ENCODE measurements around the gene ECSCR. TPM values are rescaled to one million over a fixed set of nuclear protein-coding genes. Genes with fewer than 3 reads are reported as not detected.

Gene ECSCR
- total RNA-seq, 4 donors from 2014 or later = 4.2 to 16.6 (median 9.4) TPM

DNA sequence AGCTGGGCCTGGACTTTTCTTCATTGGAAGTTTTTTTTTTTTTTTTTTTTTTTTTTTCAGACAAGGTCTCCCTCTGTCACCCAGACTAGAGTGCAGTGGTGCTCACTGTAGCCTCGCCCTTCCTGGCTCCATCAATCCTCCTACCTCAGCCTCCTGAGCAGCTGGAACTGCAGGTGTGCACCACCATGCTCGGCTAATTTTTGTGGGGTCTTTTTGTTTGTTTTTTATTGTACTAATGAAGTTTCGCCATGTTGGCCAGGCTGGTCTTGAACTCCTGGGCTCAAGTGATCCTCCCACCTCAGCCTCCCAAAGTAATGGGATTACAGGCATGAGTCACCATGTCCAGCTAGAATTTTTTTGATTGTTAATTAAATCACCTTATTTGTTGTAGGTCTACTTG, 26.9 kb downstream of the ECSCR start:
- no peaks in the 10 kb centered on the region for H3K27me3 ChIP-seq
- peaks cover 15% of the 10 kb centered on the region for H3K4me1 ChIP-seq
- H3K4me3 ChIP-seq = no peak overlapping the region
- no peaks in the 10 kb centered on the region for H3K9me3 ChIP-seq
- TF ChIP-seq, protein P1, sequence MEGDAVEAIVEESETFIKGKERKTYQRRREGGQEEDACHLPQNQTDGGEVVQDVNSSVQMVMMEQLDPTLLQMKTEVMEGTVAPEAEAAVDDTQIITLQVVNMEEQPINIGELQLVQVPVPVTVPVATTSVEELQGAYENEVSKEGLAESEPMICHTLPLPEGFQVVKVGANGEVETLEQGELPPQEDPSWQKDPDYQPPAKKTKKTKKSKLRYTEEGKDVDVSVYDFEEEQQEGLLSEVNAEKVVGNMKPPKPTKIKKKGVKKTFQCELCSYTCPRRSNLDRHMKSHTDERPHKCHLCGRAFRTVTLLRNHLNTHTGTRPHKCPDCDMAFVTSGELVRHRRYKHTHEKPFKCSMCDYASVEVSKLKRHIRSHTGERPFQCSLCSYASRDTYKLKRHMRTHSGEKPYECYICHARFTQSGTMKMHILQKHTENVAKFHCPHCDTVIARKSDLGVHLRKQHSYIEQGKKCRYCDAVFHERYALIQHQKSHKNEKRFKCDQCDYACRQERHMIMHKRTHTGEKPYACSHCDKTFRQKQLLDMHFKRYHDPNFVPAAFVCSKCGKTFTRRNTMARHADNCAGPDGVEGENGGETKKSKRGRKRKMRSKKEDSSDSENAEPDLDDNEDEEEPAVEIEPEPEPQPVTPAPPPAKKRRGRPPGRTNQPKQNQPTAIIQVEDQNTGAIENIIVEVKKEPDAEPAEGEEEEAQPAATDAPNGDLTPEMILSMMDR (IDR thresholded peaks at IDR 0.05) = no peak
- TF ChIP-seq POLR2A (IDR thresholded peaks at IDR 0.05) (no peak), POLR2AphosphoS5 (IDR thresholded peaks at IDR 0.05) (no peak), EP300 (IDR thresholded peaks at IDR 0.05) (no peak)
- H3K36me3 ChIP-seq = peaks cover 3% of the 10 kb centered on the region
- no peak overlapping the region for H3K27ac ChIP-seq
- no peak for DNase-seq (ENCODE audit: low spot score in 2 of 2)
- WGBS = 95% methylated on average over 3 of the region's 3 CpGs

GRCh38 chr5:139431706-139432105, 30.8 kb downstream of the ECSCR start:
- no peaks in the 10 kb centered on the region for H3K9me3 ChIP-seq
- H3K27me3 ChIP-seq = no peaks in the 10 kb centered on the region
- no peak overlapping the region for H3K4me3 ChIP-seq
- no peak for DNase-seq (ENCODE audit: low spot score in 2 of 2)
- TF ChIP-seq EP300 (IDR thresholded peaks at IDR 0.05) (no peak), POLR2AphosphoS5 (IDR thresholded peaks at IDR 0.05) (no peak), POLR2A (IDR thresholded peaks at IDR 0.05) (no peak)
- TF ChIP-seq, protein P1 (IDR thresholded peaks at IDR 0.05) = no peak
- no peaks in the 10 kb centered on the region for H3K4me1 ChIP-seq
- WGBS = 90% methylated on average over 1 of the region's 1 CpG
- H3K27ac ChIP-seq = no peak overlapping the region
- H3K36me3 ChIP-seq = peaks cover 6% of the 10 kb centered on the region

DNA sequence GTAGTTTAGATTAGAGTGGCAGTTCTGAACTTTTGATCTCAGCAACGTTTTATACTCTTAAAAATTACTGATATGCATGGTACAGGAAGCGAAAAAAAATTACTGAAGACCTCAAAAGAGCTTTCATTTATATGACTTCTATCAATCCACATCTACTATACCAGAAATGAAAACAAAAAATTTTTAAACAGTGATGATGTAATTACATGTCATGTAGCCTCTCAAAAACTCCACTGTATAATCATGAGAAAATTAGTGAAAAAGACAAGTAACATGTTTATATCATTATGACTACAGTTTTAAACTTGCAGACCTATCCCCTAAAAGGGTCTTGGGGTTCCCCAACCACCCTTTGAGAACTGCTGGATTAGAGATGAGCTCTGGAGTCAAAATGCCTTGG, 32.5 kb downstream of the ECSCR start:
- H3K36me3 ChIP-seq = peaks cover 17% of the 10 kb centered on the region
- H3K9me3 ChIP-seq = no peaks in the 10 kb centered on the region
- H3K4me1 ChIP-seq = no peaks in the 10 kb centered on the region
- no peak for DNase-seq (ENCODE audit: low spot score in 2 of 2)
- H3K27me3 ChIP-seq = no peaks in the 10 kb centered on the region
- TF ChIP-seq EP300 (IDR thresholded peaks at IDR 0.05) (no peak), POLR2AphosphoS5 (IDR thresholded peaks at IDR 0.05) (no peak), POLR2A (IDR thresholded peaks at IDR 0.05) (no peak)
- TF ChIP-seq, protein P1 (IDR thresholded peaks at IDR 0.05) = no peak
- no peak overlapping the region for H3K27ac ChIP-seq
- WGBS = 83% methylated on average over 2 of the region's 2 CpGs
- H3K4me3 ChIP-seq = no peak overlapping the region

DNA sequence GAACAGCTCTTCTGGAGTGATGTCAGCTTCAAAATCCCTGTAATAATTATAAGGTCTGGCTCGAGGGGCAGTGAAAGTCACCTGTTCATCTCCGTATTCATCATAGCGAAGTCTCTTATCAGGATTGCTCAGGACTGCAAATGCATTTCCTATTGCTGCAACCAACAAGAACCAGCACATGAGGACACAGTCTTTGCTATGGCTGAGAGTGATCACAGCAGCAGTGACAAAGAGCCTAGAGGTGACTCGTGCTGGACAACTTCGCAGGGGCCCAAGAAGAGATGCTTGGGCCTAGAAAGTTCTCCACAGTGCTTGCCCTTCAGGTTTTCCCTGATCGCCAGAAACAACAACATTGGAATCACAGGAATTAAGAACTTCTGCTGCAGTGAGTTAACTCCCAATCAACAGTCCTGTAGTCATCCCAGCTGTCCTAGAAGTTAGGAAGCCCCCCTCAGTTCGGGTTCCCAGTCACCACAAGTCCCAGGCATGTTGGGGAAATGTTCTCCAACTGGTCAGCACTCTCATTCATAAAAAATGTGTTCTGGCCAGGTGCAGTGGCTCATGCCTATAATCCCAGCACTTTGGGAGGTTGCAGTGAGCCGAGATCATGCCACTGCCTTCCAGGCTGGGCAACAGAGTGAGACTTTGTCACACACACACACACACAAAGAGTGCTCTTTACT, 36.2 kb downstream of the ECSCR start:
- H3K36me3 ChIP-seq = peaks cover 32% of the 10 kb centered on the region
- H3K27ac ChIP-seq = no peak overlapping the region

DNA sequence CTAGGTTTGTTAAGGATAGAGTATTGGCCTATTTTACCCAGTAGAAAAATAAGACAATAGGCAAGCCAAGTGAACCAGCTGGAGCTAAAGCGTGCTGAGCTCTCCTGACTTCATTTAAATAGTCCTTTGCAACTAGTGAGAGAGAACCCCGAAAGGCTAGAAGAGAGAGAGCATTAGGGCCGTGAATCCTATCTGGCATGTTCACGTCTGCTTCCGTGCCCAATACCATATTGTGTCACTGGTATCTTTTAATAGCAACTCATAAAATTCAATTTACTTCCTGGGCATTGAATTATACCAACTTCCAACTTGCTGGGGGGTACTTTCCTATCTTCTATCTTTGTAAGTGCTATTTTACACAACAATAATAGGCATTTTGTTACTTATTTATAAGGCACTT, 37.0 kb downstream of the ECSCR start:
- Histone ChIP-seq H3K27ac (no peak overlapping the region), H3K9me3 (no peaks in the 10 kb centered on the region), H3K36me3 (peaks cover 32% of the 10 kb centered on the region), H3K4me1 (no peaks in the 10 kb centered on the region), H3K4me3 (no peak overlapping the region), H3K27me3 (no peaks in the 10 kb centered on the region)
- no peak for DNase-seq (ENCODE audit: low spot score in 2 of 2)
- WGBS = 80% methylated on average over 5 of the region's 5 CpGs
- TF ChIP-seq POLR2A (IDR thresholded peaks at IDR 0.05) = no peak

More for the DNA sequence above, 36.2 kb downstream of the ECSCR start:
- WGBS = 81% methylated on average over 8 of the region's 8 CpGs
- H3K27me3 ChIP-seq = no peaks in the 10 kb centered on the region
- H3K9me3 ChIP-seq = no peaks in the 10 kb centered on the region
- DNase-seq (ENCODE audit: low spot score in 2 of 2) = no peak
- no peaks in the 10 kb centered on the region for H3K4me1 ChIP-seq
- H3K4me3 ChIP-seq = no peak overlapping the region
- TF ChIP-seq, protein P1 (IDR thresholded peaks at IDR 0.05) = no peak
- no peak for TF ChIP-seq EP300 (IDR thresholded peaks at IDR 0.05)
- no peak for TF ChIP-seq POLR2AphosphoS5 (IDR thresholded peaks at IDR 0.05)
- no peak for TF ChIP-seq POLR2A (IDR thresholded peaks at IDR 0.05)
